NB4 (cell line): ENCODE measurements around the gene RIPK4.
"Not testable (repeated sequence)": the region's sequence is repeated elsewhere in the genome, so short reads cannot be mapped to it uniquely, and the experiment has no call there.

Experiments used
- CTCF ChIP-seq: IDR thresholded peaks from one replicate; pipeline ENCODE4 v1.5.1; 2012; ENCODE audit warnings: low read depth, low read length
- MAX ChIP-seq: IDR thresholded peaks from 2 replicates; pipeline ENCODE4 v1.6.1; 2011; ENCODE audit warnings: low read depth, low read length
- MYC ChIP-seq: IDR thresholded peaks from 2 replicates; pipeline ENCODE4 v1.6.1; 2011; ENCODE audit warnings: low read depth, low read length
- POLR2A ChIP-seq: IDR thresholded peaks from 2 replicates; pipeline ENCODE4 v1.6.1; 2011; ENCODE audit warnings: mild to moderate bottlenecking; ENCODE audit not compliant: insufficient read length; ENCODE audit errors: extremely low read depth

- TF ChIP-seq POLR2A, CTCF, MYC, MAX: not testable (repeated sequence)
Measured at GRCh38 chr21:41714299-41714865, 52.5 kb downstream of the RIPK4 start.
